ENCODE measurements around the gene EEFSEC.

DNA sequence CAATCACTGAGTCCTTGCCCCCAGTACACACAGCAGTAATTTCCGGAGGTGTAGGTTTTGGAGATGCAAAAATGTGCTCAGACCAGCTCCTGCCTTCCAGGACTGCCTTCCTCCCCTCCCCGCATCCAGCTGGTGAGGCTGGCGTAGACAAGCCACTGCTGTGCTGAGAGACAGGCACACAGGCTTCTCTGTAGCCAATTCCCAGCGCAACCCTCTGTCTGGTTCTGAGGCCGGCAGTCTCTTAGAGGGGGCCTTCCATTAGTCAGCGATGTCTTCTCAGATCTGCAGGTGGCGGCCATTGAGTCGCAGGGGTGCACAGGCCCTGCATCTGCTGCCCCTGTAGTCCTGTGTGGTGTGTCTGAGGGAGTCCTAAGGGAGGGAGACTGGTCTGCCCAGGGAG is 199.0 kb downstream of the EEFSEC start:
- TF ChIP-seq CTCF (conservative IDR thresholded peaks at IDR 0.05; ENCODE audit: low read depth, low read length) (no peak), EZH2 (IDR thresholded peaks at IDR 0.05; ENCODE audit: low read length, unreplicated experiment) (no peak)

Measured in PC-3 (cell line).